HEK293 (cell line): Measurements from ENCODE around the gene ST3GAL2.

Source experiments
- CTCF ChIA-PET: fragments of 350-600 bp; formaldehyde crosslinking; extraction: SDS; loops from one replicate; lab custom pipeline; 2021; ENCODE audit warnings: antibody characterized with exemption; lab: Yijun Ruan, JAX
- POLR2A ChIA-PET: fragments of 300-600 bp; formaldehyde crosslinking; extraction: SDS; loops from one replicate; lab custom pipeline; 2020; ENCODE audit warnings: antibody characterized with exemption, inconsistent platforms; lab: Yijun Ruan, JAX
- H3K27ac ChIP-seq: fragments of 200-500 bp; sonication (Bioruptor generic); 2 replicates; pipeline ENCODE4 v1.5.1; 2014; ENCODE audit warnings: low read depth, low read length, control low read depth, inconsistent platforms; ENCODE audit errors: extremely low read depth
- H3K36me3 ChIP-seq, 2 experiments: fragments of 200-500 bp in 1 of 2; sonication (Bioruptor generic) in 1 of 2; 1 replicate in 1 of 2; 2 replicates in 1 of 2; pipeline ENCODE4 v1.5.1; 2014 to 2017; ENCODE audit warnings: inconsistent platforms in 2 of 2, low read length in 2 of 2; ENCODE audit not compliant: control insufficient read depth in 2 of 2, insufficient read depth in 1 of 2
- H3K4me1 ChIP-seq: fragments of 200-500 bp; sonication (Bioruptor generic); 2 replicates; pipeline ENCODE4 v1.5.1; 2014; ENCODE audit warnings: mild to moderate bottlenecking, low read length, inconsistent platforms; ENCODE audit not compliant: control insufficient read depth, insufficient read depth
- H3K4me3 ChIP-seq: 2 replicates; pipeline ENCODE4 v1.5.1; 2011; ENCODE audit warnings: low read depth, mild to moderate bottlenecking, control low read depth, low read length, moderate library complexity
- H3K9me3 ChIP-seq: fragments of 200-500 bp; sonication (Bioruptor generic); 2 replicates; pipeline ENCODE4 v1.5.1; 2014; ENCODE audit warnings: low read depth, low read length, inconsistent platforms; ENCODE audit not compliant: control insufficient read depth, insufficient read depth
- GLI2 ChIP-seq: fragments of 450-650 bp; formaldehyde crosslinking; IDR thresholded peaks from 2 replicates; pipeline ENCODE4; 2017; ENCODE audit warnings: missing biosample characterization, missing genetic modification characterization, low read depth, borderline replicate concordance
- GLIS2 ChIP-seq: fragments of 450-650 bp; formaldehyde crosslinking; IDR thresholded peaks from 2 replicates; pipeline ENCODE4 v1.5.1; 2016; ENCODE audit warnings: missing biosample characterization, missing genetic modification characterization
- MYNN ChIP-seq: fragments of 450-650 bp; formaldehyde crosslinking; IDR thresholded peaks from 2 replicates; pipeline ENCODE4 v1.5.1; 2016; ENCODE audit warnings: missing biosample characterization, missing genetic modification characterization, borderline replicate concordance
- TCF7L2 ChIP-seq: IDR thresholded peaks from 2 replicates; pipeline ENCODE4 v1.6.1; 2011; ENCODE audit warnings: low read depth, mild to moderate bottlenecking, inconsistent platforms, low read length, moderate library complexity, borderline replicate concordance
- TRIM28 ChIP-seq: IDR thresholded peaks from 2 replicates; pipeline ENCODE4 v1.6.1; 2011; ENCODE audit warnings: low read length, control low read depth, borderline replicate concordance
- ZBTB17 ChIP-seq: fragments of 450-650 bp; formaldehyde crosslinking; IDR thresholded peaks from 2 replicates; pipeline ENCODE4 v1.5.1; 2016; ENCODE audit warnings: missing biosample characterization, missing genetic modification characterization
- ZFP41 ChIP-seq: fragments of 450-650 bp; formaldehyde crosslinking; IDR thresholded peaks from 2 replicates; pipeline ENCODE4 v1.5.1; 2016; ENCODE audit warnings: missing biosample characterization, missing genetic modification characterization, borderline replicate concordance
- ZNF24 ChIP-seq: fragments of 450-650 bp; formaldehyde crosslinking; IDR thresholded peaks from 2 replicates; pipeline ENCODE4 v1.5.1; 2016; ENCODE audit warnings: missing biosample characterization, missing genetic modification characterization
- ZNF248 ChIP-seq: fragments of 450-650 bp; formaldehyde crosslinking; IDR thresholded peaks from 2 replicates; pipeline ENCODE4 v1.5.1; 2017; ENCODE audit warnings: missing biosample characterization, missing genetic modification characterization
- ZNF391 ChIP-seq: fragments of 450-650 bp; formaldehyde crosslinking; IDR thresholded peaks from 2 replicates; pipeline ENCODE4 v1.5.1; 2016; ENCODE audit warnings: low read depth, missing biosample characterization, missing genetic modification characterization, borderline replicate concordance
- ZNF555 ChIP-seq: fragments of 450-650 bp; formaldehyde crosslinking; conservative IDR thresholded peaks from 2 replicates; pipeline ENCODE4 v1.5.1; 2017; ENCODE audit warnings: missing biosample characterization, mild to moderate bottlenecking, missing genetic modification characterization, inconsistent platforms
- ZNF626 ChIP-seq: fragments of 450-650 bp; sonication (Bioruptor Pico); formaldehyde crosslinking; IDR thresholded peaks from 2 replicates; pipeline ENCODE4 v1.5.1; 2018; ENCODE audit warnings: missing biosample characterization, missing genetic modification characterization, inconsistent platforms
- ZNF707 ChIP-seq: fragments of 450-650 bp; formaldehyde crosslinking; IDR thresholded peaks from 2 replicates; pipeline ENCODE4 v1.5.1; 2016; ENCODE audit warnings: missing biosample characterization, missing genetic modification characterization
- TF ChIP-seq, protein P1 (sequence below): fragments of 450-650 bp; formaldehyde crosslinking; IDR thresholded peaks from 2 replicates; pipeline ENCODE4 v1.5.1; 2016; ENCODE audit warnings: missing biosample characterization, missing genetic modification characterization, borderline replicate concordance
- TF ChIP-seq, protein P2 (sequence below): fragments of 450-650 bp; formaldehyde crosslinking; IDR thresholded peaks from 2 replicates; pipeline ENCODE4 v1.5.1; 2016; ENCODE audit warnings: missing biosample characterization, missing genetic modification characterization
- TF ChIP-seq, protein P3 (sequence below): sonication (generic); formaldehyde crosslinking; IDR thresholded peaks from 2 replicates; pipeline ENCODE4 v1.8.1; 2022; ENCODE audit warnings: mild to moderate bottlenecking, moderate library complexity, missing genetic modification reagents
- TF ChIP-seq, protein P4 (sequence below): fragments of 450-650 bp; IDR thresholded peaks from 2 replicates; pipeline ENCODE4 v1.5.1; 2018; ENCODE audit warnings: missing biosample characterization, mild to moderate bottlenecking, missing genetic modification characterization
- TF ChIP-seq, protein P5 (sequence below): fragments of 450-650 bp; formaldehyde crosslinking; IDR thresholded peaks from 2 replicates; pipeline ENCODE4 v1.5.1; 2016; ENCODE audit warnings: missing biosample characterization, missing genetic modification characterization

ST3GAL2 gene

DNA sequence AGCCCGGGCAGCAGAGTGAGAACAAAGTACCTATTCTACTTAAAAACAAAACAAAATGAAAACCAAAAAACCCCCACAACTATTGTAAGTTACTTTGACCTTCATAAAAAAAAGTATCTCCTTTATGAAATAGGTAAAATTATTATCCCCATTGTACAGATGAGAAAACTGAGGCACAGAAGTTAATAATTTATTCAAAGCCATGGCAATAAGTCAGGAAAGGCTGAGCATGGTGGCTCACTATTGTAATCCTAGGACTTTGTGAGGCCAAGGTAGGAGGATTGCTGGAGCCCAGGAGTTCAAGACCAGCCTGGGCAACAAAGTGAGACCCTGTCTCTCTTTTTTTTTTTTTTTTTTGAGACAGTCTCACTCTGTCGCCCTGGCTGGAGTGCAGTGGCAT is 46.0 kb upstream of the ST3GAL2 start (continued):
- TF ChIP-seq, protein P1, sequence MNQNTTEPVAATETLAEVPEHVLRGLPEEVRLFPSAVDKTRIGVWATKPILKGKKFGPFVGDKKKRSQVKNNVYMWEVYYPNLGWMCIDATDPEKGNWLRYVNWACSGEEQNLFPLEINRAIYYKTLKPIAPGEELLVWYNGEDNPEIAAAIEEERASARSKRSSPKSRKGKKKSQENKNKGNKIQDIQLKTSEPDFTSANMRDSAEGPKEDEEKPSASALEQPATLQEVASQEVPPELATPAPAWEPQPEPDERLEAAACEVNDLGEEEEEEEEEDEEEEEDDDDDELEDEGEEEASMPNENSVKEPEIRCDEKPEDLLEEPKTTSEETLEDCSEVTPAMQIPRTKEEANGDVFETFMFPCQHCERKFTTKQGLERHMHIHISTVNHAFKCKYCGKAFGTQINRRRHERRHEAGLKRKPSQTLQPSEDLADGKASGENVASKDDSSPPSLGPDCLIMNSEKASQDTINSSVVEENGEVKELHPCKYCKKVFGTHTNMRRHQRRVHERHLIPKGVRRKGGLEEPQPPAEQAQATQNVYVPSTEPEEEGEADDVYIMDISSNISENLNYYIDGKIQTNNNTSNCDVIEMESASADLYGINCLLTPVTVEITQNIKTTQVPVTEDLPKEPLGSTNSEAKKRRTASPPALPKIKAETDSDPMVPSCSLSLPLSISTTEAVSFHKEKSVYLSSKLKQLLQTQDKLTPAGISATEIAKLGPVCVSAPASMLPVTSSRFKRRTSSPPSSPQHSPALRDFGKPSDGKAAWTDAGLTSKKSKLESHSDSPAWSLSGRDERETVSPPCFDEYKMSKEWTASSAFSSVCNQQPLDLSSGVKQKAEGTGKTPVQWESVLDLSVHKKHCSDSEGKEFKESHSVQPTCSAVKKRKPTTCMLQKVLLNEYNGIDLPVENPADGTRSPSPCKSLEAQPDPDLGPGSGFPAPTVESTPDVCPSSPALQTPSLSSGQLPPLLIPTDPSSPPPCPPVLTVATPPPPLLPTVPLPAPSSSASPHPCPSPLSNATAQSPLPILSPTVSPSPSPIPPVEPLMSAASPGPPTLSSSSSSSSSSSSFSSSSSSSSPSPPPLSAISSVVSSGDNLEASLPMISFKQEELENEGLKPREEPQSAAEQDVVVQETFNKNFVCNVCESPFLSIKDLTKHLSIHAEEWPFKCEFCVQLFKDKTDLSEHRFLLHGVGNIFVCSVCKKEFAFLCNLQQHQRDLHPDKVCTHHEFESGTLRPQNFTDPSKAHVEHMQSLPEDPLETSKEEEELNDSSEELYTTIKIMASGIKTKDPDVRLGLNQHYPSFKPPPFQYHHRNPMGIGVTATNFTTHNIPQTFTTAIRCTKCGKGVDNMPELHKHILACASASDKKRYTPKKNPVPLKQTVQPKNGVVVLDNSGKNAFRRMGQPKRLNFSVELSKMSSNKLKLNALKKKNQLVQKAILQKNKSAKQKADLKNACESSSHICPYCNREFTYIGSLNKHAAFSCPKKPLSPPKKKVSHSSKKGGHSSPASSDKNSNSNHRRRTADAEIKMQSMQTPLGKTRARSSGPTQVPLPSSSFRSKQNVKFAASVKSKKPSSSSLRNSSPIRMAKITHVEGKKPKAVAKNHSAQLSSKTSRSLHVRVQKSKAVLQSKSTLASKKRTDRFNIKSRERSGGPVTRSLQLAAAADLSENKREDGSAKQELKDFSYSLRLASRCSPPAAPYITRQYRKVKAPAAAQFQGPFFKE (tag by site-specific recombination), result no peak
- TF ChIP-seq, all 188 proteins: peak for 0

DNA sequence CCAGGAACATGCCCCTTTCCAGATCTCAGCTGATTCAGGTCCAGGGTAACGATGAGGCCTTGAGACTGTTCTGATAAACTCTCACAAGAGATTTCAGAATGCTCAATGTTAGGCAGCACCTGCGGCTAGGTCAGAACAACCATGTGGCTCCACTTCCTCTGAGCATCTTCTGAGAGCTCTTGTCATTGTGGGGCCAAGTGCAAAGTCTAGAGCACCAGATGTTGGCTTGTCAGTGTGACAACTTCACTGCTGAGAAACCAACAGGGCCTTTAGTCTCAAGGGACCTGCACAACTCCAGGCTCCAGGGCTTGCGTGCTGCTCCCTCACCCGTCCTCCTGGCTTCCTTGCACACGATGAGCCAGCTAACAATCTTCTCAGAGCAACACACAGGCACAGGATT is 44.5 kb upstream of the ST3GAL2 start:
- H3K4me1 ChIP-seq, result no peaks in the 10 kb centered on the region
- no peak for TF ChIP-seq TCF7L2
- TF ChIP-seq ZNF555, result no peak
- TF ChIP-seq ZNF707 (tag by site-specific recombination), result no peak
- TF ChIP-seq, protein P2, sequence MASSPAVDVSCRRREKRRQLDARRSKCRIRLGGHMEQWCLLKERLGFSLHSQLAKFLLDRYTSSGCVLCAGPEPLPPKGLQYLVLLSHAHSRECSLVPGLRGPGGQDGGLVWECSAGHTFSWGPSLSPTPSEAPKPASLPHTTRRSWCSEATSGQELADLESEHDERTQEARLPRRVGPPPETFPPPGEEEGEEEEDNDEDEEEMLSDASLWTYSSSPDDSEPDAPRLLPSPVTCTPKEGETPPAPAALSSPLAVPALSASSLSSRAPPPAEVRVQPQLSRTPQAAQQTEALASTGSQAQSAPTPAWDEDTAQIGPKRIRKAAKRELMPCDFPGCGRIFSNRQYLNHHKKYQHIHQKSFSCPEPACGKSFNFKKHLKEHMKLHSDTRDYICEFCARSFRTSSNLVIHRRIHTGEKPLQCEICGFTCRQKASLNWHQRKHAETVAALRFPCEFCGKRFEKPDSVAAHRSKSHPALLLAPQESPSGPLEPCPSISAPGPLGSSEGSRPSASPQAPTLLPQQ (tag by site-specific recombination), result no peak
- TF ChIP-seq, protein P3, sequence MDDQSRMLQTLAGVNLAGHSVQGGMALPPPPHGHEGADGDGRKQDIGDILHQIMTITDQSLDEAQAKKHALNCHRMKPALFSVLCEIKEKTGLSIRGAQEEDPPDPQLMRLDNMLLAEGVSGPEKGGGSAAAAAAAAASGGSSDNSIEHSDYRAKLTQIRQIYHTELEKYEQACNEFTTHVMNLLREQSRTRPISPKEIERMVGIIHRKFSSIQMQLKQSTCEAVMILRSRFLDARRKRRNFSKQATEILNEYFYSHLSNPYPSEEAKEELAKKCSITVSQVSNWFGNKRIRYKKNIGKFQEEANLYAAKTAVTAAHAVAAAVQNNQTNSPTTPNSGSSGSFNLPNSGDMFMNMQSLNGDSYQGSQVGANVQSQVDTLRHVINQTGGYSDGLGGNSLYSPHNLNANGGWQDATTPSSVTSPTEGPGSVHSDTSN (CRISPR knock-in tag), result no peak
- no peak for TF ChIP-seq ZNF626 (tag by site-specific recombination)
- TF ChIP-seq TRIM28, result no peak
- TF ChIP-seq, protein P4, sequence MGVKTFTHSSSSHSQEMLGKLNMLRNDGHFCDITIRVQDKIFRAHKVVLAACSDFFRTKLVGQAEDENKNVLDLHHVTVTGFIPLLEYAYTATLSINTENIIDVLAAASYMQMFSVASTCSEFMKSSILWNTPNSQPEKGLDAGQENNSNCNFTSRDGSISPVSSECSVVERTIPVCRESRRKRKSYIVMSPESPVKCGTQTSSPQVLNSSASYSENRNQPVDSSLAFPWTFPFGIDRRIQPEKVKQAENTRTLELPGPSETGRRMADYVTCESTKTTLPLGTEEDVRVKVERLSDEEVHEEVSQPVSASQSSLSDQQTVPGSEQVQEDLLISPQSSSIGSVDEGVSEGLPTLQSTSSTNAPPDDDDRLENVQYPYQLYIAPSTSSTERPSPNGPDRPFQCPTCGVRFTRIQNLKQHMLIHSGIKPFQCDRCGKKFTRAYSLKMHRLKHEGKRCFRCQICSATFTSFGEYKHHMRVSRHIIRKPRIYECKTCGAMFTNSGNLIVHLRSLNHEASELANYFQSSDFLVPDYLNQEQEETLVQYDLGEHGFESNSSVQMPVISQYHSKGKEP (tag by site-specific recombination), result no peak
- TF ChIP-seq ZBTB17 (tag by site-specific recombination), result no peak
- no peak for TF ChIP-seq GLIS2 (tag by site-specific recombination)
- TF ChIP-seq ZFP41 (tag by site-specific recombination), result no peak
- no peak for TF ChIP-seq GLI2 (tag by site-specific recombination)
- TF ChIP-seq, protein P5, sequence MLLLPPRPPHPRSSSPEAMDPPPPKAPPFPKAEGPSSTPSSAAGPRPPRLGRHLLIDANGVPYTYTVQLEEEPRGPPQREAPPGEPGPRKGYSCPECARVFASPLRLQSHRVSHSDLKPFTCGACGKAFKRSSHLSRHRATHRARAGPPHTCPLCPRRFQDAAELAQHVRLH, result no peak
- TF ChIP-seq ZNF248 (tag by site-specific recombination), result no peak
- no peak for TF ChIP-seq MYNN (tag by site-specific recombination)
- no peak for TF ChIP-seq ZNF391
- no peak for TF ChIP-seq ZNF24
- TF ChIP-seq, all 188 proteins: peak for 0
- peaks cover 0 to 59% of the 10 kb centered on the region in 2 experiments; a peak in 2 of 3 replicates for H3K36me3 ChIP-seq
- no peaks in the 10 kb centered on the region for H3K9me3 ChIP-seq
- no peak overlapping the region for H3K4me3 ChIP-seq
- POLR2A ChIA-PET, result no interaction called here
- CTCF ChIA-PET, result no interaction called here
- H3K27ac ChIP-seq, result no peak overlapping the region
